A172 (cell line): ENCODE data around the gene TLX3. TPM values are rescaled to one million over a fixed set of nuclear protein-coding genes. Genes with fewer than 3 reads are reported as not detected.
"Not testable (repeated sequence)": the region's sequence is repeated elsewhere in the genome, so short reads cannot be mapped to it uniquely, and the experiment has no call there.

Source experiments
- DNase-seq: peaks from one replicate; pipeline ENCODE4 v3.0.0-alpha.2; 2015; ENCODE audit warnings: low spot score
- total RNA-seq: library from RNA; depleted of rRNA; stranded (reverse); fragments of >200 nt; shearing (Covaris generic); gene quantifications from 2 replicates; pipeline ENCODE4 v1.2.3, GENCODE V29; 2014; rRNA removed

The TLX3 gene
- total RNA-seq, 1 experiment from 2014 or later, result not detected

GRCh38 chr5:171323806-171324632 lies 15.0 kb downstream of the TLX3 start:
- DNase-seq, result no peak

- no peak for DNase-seq
Observed at GRCh38 chr5:171330021-171330420, 21.0 kb downstream of the TLX3 start.

GRCh38 chr5:171335616-171336015 lies 26.6 kb downstream of the TLX3 start:
- DNase-seq, result no peak

GRCh38 chr5:171336521-171337209 lies 27.6 kb downstream of the TLX3 start:
- no peak for DNase-seq

- no peak for DNase-seq
Observed at GRCh38 chr5:171337210-171337569, 28.1 kb downstream of the TLX3 start.

GRCh38 chr5:171340042-171340441 lies 31.0 kb downstream of the TLX3 start:
- DNase-seq, result no peak

- no peak for DNase-seq
Observed at GRCh38 chr5:171340491-171340890, 31.4 kb downstream of the TLX3 start.

GRCh38 chr5:171342362-171343111 lies 33.5 kb downstream of the TLX3 start:
- peak; percentile 56 for DNase-seq

GRCh38 chr5:171344936-171345608 lies 36.0 kb downstream of the TLX3 start:
- no peak for DNase-seq

GRCh38 chr5:171351536-171352073 lies 42.6 kb downstream of the TLX3 start:
- no peak for DNase-seq

- no peak for DNase-seq
Observed at GRCh38 chr5:171355302-171355724, 46.3 kb downstream of the TLX3 start.

- no peak for DNase-seq
Observed at GRCh38 chr5:171357843-171358242, 48.8 kb downstream of the TLX3 start.

- not testable (repeated sequence) for DNase-seq
Observed at GRCh38 chr5:171361151-171361550, 52.1 kb downstream of the TLX3 start.

Other genes starting within 250 kb of the TLX3 start
- 2,482 and 3,666 TPM in 2 replicates for gene NPM1, start 78.6 kb downstream of the TLX3 start, total RNA-seq
- gene FGF18, start 110.4 kb downstream of the TLX3 start, total RNA-seq, result 0.14 and 1.1 TPM in 2 replicates